Right lobe of liver (tissue), 4 donors: ENCODE measurements around the gene CAPN10.

ENCODE experiments used
- CTCF ChIP-seq, 4 donors: fragments of 200-600 bp in 3 of 4; fragments of 450-650 bp in 1 of 4; IDR thresholded peaks; one replicate each; pipeline versions ENCODE4 v1.5.1 to v1.8.0; 2016 to 2022; ENCODE audit warnings: antibody characterized with exemption in 4 of 4, mild to moderate bottlenecking in 2 of 4
- POLR2A ChIP-seq: fragments of 450-650 bp; IDR thresholded peaks from one replicate; pipeline ENCODE4 v1.6.1; 2017; ENCODE audit warnings: antibody characterized with exemption, mild to moderate bottlenecking
- donor health status: DM: no; HTN: no; CAD: no.
- donor health status: DM: no; HTN: no; CAD: no.
- donor health status: DM: no; HTN: yes; CAD: no.

GRCh38 chr2:240584486-240585031 lies 2.0 kb upstream of the CAPN10 start:
- TF ChIP-seq CTCF (IDR thresholded peaks at IDR 0.05) (no peak), POLR2A (no peak)
